HG02885 (cell line): ENCODE measurements around the gene CYP4F8.
"Not testable (repeated sequence)": the region's sequence is repeated elsewhere in the genome, so short reads cannot be mapped to it uniquely, and the experiment has no call there.

Experiments used
- ATAC-seq: cut with Tn5 transposase; IDR thresholded peaks from one replicate; pipeline ENCODE4 v1.9.1; 2021; ENCODE audit warnings: mild to moderate bottlenecking; ENCODE audit not compliant: unreplicated experiment, poor library complexity

CYP4F8 gene

GRCh38 chr19:15614507-15615379, at the start of gene CYP4F8:
TSS of gene CYP4F8 (plus strand) at chr19:15615218. CDS start at chr19:15615617, 399 bp downstream.
- ATAC-seq = no peak

- ATAC-seq = no peak
Observed at GRCh38 chr19:15570420-15570819, 44.6 kb upstream of the CYP4F8 start.

GRCh38 chr19:15575406-15575805, 39.6 kb upstream of the CYP4F8 start:
- ATAC-seq = no peak

GRCh38 chr19:15576526-15577156, 38.4 kb upstream of the CYP4F8 start:
- no peak for ATAC-seq

- no peak for ATAC-seq
Observed at GRCh38 chr19:15577184-15577771, 37.7 kb upstream of the CYP4F8 start.

GRCh38 chr19:15583346-15583745, 31.7 kb upstream of the CYP4F8 start:
- ATAC-seq = no peak

- no peak for ATAC-seq
Observed at GRCh38 chr19:15584095-15584494, 30.9 kb upstream of the CYP4F8 start.

GRCh38 chr19:15584541-15585115, 30.4 kb upstream of the CYP4F8 start:
- ATAC-seq = no peak

- ATAC-seq = no peak
Observed at GRCh38 chr19:15587663-15588062, 27.4 kb upstream of the CYP4F8 start.

- no peak for ATAC-seq
Observed at GRCh38 chr19:15588265-15588664, 26.8 kb upstream of the CYP4F8 start.

- ATAC-seq = no peak
Observed at GRCh38 chr19:15589760-15590451, 25.1 kb upstream of the CYP4F8 start.

GRCh38 chr19:15591796-15592195, 23.2 kb upstream of the CYP4F8 start:
- no peak for ATAC-seq

GRCh38 chr19:15592506-15592905, 22.5 kb upstream of the CYP4F8 start:
- ATAC-seq = not testable (repeated sequence)

- not testable (repeated sequence) for ATAC-seq
Observed at GRCh38 chr19:15593766-15594165, 21.3 kb upstream of the CYP4F8 start.

GRCh38 chr19:15595069-15595468, 19.9 kb upstream of the CYP4F8 start:
- ATAC-seq = no peak

- ATAC-seq = not testable (repeated sequence)
Observed at GRCh38 chr19:15607978-15608925, 6.8 kb upstream of the CYP4F8 start.

- no peak for ATAC-seq
Observed at GRCh38 chr19:15609261-15609660, 5.8 kb upstream of the CYP4F8 start.

- no peak for ATAC-seq
Observed at GRCh38 chr19:15612342-15612741, 2.7 kb upstream of the CYP4F8 start.

- no peak for ATAC-seq
Observed at GRCh38 chr19:15613338-15613737, 1.7 kb upstream of the CYP4F8 start.
